ENCODE results near the gene PDPR.
A peak's percentile ranks its signal among the peaks of the same experiment; 100 is the strongest.
"Not testable (repeated sequence)": the region's sequence is repeated elsewhere in the genome, so short reads cannot be mapped to it uniquely, and the experiment has no call there.

The PDPR gene

DNA sequence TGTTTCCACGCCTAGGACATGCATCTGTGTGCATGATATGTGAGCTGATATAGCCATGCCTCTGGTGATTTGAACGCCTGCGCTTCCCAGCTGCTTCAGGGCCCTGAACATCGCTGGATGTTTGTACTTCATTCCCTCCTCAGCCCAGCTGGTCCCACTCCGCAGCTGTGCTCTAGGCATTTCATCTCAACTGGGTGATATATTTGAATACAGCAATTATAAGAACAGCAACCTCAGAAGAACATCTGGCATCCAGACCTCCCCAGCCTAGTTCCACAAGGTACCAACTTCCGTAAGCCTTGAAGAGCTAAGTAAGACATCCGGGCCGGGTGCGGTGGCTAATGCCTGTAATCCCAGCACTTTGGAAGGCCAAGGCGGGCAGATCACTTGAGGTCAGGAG, 52.6 kb downstream of the PDPR start:
- not testable (repeated sequence) for H3K4me1 ChIP-seq (ENCODE audit: control insufficient read depth in 1 of 2, insufficient read depth in 2 of 2, low read length in 2 of 2); H3K27me3 ChIP-seq (ENCODE audit: low read depth, low read length); H3K9me3 ChIP-seq (ENCODE audit: control insufficient read depth in 1 of 2, low read length in 2 of 2); H3K4me3 ChIP-seq (ENCODE audit: low read depth in 1 of 2, low read length in 2 of 2); H3K27ac ChIP-seq (ENCODE audit: low read length)
- H3K36me3 ChIP-seq (ENCODE audit: control insufficient read depth in 1 of 2, insufficient read depth in 2 of 2, low read length in 2 of 2) = peaks cover 2 to 13% of the 10 kb centered on the region in 2 donors

DNA sequence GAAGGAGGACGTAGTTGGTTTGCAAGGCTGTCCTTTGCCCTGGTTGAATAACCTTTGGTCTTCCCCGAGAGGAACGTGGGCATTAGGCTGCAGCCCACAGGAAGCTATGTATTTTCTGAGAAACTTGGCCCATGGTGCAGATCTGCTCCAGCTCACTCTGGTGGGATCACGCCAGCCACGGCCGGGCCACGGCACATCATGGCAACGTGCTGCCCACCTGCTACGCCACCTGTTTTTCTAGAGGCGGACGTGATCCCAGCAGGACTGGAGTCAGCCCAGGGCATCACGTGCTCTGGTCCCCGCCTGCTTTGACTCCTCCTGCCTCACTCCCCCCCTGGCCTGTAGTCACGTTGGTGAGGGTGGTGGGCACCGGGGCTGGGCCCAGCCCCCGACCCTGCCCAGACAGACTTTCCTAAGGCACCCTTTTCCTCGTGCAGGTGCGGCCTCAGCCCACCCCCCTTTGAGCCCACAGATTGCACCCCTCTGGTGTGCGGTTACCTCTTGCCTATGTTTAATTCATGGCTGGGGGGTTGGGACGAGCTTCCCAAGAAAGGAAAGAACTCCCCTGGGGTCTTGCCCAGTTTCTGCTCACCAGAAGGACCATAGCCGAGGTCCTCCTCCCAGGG, 59.2 kb downstream of the PDPR start, which contains the start of gene CLEC18C:
Gene CLEC18C (plus strand): TSS at position 576 of the 626 bp plus-strand sequence. CDS start 492 bp downstream, outside the sequence.
- not testable (repeated sequence) for H3K36me3 ChIP-seq (ENCODE audit: control insufficient read depth in 1 of 2, insufficient read depth in 2 of 2, low read length in 2 of 2); H3K27ac ChIP-seq (ENCODE audit: low read length); H3K9me3 ChIP-seq (ENCODE audit: control insufficient read depth in 1 of 2, low read length in 2 of 2); H3K27me3 ChIP-seq (ENCODE audit: low read depth, low read length); H3K4me3 ChIP-seq (ENCODE audit: low read depth in 1 of 2, low read length in 2 of 2); H3K4me1 ChIP-seq (ENCODE audit: control insufficient read depth in 1 of 2, insufficient read depth in 2 of 2, low read length in 2 of 2)

DNA sequence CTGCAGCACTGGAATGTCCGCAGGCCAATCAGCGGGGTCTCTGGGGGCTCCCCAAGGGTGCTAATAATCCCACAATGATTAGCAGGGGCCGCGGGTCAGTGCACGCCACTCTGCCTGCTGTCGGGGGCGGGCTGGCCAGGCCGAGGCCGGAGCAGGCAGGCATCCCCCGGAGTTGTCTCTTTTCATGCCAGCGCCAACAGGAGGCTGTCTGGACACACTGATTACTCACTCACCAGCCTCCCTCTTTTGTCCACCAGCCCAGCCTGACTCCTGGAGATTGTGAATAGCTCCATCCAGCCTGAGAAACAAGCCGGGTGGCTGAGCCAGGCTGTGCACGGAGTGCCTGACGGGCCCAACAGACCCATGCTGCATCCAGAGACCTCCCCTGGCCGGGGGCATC, 59.8 kb downstream of the PDPR start:
- H3K4me3 ChIP-seq (ENCODE audit: low read depth in 1 of 2, low read length in 2 of 2); H3K4me1 ChIP-seq (ENCODE audit: control insufficient read depth in 1 of 2, insufficient read depth in 2 of 2, low read length in 2 of 2); H3K9me3 ChIP-seq (ENCODE audit: control insufficient read depth in 1 of 2, low read length in 2 of 2); H3K27ac ChIP-seq (ENCODE audit: low read length); H3K36me3 ChIP-seq (ENCODE audit: control insufficient read depth in 1 of 2, insufficient read depth in 2 of 2, low read length in 2 of 2); H3K27me3 ChIP-seq (ENCODE audit: low read depth, low read length): not testable (repeated sequence)

DNA sequence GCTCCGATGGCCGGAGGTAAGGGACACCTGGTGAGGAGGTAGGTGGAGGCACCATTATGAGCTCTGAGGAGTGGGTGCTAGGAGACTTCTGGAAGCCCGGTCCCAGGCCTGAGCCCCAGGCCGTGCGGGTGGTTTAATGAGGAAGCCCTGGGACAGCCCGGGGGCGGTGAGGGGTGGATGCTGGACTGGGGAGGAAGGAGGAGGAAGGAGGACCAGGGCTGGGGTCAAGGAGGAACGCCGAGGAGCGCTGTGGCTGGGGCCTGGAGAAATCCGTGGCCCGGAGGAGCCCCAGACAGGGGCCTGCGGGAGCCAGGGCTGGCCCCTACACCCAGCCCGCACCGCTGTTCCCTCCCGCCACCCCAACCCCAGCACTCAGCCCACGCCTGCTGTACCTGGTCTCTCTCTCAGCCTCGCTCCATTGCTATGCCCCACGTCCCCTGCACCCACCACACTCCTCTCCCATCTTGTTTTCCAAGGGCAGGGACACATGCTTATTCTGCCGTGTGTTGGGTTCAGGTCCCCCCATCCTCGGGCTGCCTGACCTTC, 60.3 kb downstream of the PDPR start:
- not testable (repeated sequence) for H3K4me3 ChIP-seq (ENCODE audit: low read depth in 1 of 2, low read length in 2 of 2); H3K4me1 ChIP-seq (ENCODE audit: control insufficient read depth in 1 of 2, insufficient read depth in 2 of 2, low read length in 2 of 2); H3K27me3 ChIP-seq (ENCODE audit: low read depth, low read length); H3K9me3 ChIP-seq (ENCODE audit: control insufficient read depth in 1 of 2, low read length in 2 of 2); H3K36me3 ChIP-seq (ENCODE audit: control insufficient read depth in 1 of 2, insufficient read depth in 2 of 2, low read length in 2 of 2); H3K27ac ChIP-seq (ENCODE audit: low read length)

DNA sequence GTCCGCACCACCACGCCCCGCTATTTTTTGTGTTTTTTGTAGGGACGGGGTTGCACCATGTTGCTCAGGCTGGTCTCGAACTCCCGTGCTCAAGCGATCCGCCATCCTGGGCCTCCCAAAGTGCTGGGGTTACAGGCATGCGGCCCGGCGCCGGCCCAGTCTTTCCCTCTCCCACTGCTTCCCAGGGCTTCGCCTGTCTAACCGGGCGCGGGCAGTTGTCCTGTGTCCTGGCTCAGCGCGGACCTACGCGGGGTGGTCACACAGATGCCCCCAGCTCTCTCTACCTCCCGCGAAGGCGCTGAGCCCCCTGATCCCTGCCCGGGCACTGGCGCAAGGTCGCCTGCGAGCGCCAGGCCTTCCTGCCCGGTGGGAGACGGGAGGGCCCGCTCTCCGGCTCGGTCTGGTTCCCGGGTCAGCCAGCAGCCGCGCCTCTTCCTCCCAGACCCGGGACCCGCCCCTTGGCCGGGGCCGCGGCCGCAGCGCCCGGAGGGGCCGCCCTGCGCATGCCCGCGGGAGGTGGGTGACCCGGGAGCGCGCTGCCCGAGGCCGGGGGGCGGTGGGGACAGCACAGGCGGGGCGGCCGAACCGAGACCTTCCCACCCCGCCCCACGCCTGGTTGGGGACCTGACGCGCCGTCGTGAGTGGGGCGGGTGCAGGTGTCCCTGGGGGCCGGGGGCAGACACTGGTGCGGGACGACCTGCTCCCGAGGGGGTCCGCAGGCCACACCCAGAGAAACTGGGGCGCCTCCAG, 73.9 kb downstream of the PDPR start:
- not testable (repeated sequence) for H3K36me3 ChIP-seq (ENCODE audit: control insufficient read depth in 1 of 2, insufficient read depth in 2 of 2, low read length in 2 of 2); H3K27ac ChIP-seq (ENCODE audit: low read length); H3K27me3 ChIP-seq (ENCODE audit: low read depth, low read length); H3K9me3 ChIP-seq (ENCODE audit: control insufficient read depth in 1 of 2, low read length in 2 of 2); H3K4me1 ChIP-seq (ENCODE audit: control insufficient read depth in 1 of 2, insufficient read depth in 2 of 2, low read length in 2 of 2)
- H3K4me3 ChIP-seq (ENCODE audit: low read depth in 1 of 2, low read length in 2 of 2) = peak overlapping the region in 1 of 2 donors; percentile 38

DNA sequence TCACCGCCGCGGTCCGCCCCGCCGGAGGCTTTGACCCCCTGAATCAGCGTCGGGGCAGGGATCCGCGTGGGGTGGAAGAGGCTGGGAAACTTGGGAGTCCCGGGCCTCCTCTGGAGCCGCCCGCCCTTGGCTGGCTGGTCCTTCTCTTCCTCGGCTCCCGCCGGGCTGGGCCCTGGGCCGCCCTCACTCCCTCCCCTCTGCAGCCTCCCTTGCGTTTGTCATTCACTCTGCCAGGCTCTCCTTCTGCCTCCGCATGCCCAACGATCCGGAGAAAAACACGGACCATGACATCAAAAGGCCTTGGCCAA, 74.4 kb downstream of the PDPR start:
- H3K27ac ChIP-seq (ENCODE audit: low read length); H3K4me1 ChIP-seq (ENCODE audit: control insufficient read depth in 1 of 2, insufficient read depth in 2 of 2, low read length in 2 of 2); H3K27me3 ChIP-seq (ENCODE audit: low read depth, low read length); H3K9me3 ChIP-seq (ENCODE audit: control insufficient read depth in 1 of 2, low read length in 2 of 2); H3K36me3 ChIP-seq (ENCODE audit: control insufficient read depth in 1 of 2, insufficient read depth in 2 of 2, low read length in 2 of 2): not testable (repeated sequence)
- peak overlapping the region in 1 of 2 donors; percentile 38 for H3K4me3 ChIP-seq (ENCODE audit: low read depth in 1 of 2, low read length in 2 of 2)

DNA sequence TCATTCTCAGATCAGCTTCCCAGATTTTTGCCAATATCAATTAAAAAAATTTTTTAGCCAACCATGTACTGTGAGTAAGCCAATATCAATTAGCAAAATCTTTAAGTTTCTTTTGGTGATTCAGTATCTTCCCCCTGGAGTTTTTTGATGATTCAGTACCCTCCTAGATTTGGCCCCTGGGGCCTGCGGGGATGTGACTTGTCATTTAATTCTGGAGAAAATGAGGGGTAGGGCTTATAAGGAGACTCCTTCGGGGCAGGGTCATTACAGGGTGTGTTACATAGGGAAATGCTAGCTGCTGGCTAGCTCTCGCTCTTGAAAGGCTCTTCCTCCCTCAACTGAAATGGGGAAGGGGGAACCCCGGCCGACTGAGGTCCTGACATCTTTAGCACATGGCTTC, 76.4 kb downstream of the PDPR start:
- H3K27me3 ChIP-seq (ENCODE audit: low read depth, low read length); H3K27ac ChIP-seq (ENCODE audit: low read length); H3K9me3 ChIP-seq (ENCODE audit: control insufficient read depth in 1 of 2, low read length in 2 of 2); H3K4me1 ChIP-seq (ENCODE audit: control insufficient read depth in 1 of 2, insufficient read depth in 2 of 2, low read length in 2 of 2); H3K4me3 ChIP-seq (ENCODE audit: low read depth in 1 of 2, low read length in 2 of 2); H3K36me3 ChIP-seq (ENCODE audit: control insufficient read depth in 1 of 2, insufficient read depth in 2 of 2, low read length in 2 of 2): not testable (repeated sequence)

DNA sequence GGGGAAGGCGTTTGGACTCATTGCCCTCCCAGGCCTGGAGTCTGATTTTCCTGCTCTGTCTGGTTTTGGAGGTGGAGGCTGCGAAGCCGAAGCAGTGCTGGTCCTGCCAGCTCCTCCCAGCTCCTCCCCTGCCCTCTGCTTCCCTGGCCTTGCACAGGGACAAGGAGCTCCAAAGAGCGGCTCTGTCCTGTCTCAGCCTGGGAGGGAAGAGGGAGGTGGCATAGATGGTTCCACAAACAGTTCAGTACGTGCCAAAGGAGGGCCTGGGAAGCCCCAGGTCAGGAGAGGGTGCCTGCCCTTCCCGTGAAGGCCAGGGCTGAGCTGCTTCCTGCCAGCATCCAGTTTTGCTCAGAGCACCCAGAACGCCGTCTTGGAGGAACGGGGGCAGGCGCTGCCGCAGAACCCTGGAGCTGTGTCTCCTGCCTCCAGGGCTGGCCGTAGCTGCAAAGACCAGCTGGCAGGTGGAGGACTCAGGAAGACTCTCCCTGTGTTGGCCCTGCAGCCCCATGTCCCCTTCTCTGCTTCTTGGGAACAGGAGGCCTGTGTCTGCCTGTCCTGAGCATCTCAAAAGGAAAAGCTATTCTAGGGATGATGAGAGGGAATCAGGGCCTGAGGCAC, 82.7 kb downstream of the PDPR start:
- not testable (repeated sequence) for H3K9me3 ChIP-seq (ENCODE audit: control insufficient read depth in 1 of 2, low read length in 2 of 2); H3K27me3 ChIP-seq (ENCODE audit: low read depth, low read length); H3K4me3 ChIP-seq (ENCODE audit: low read depth in 1 of 2, low read length in 2 of 2); H3K36me3 ChIP-seq (ENCODE audit: control insufficient read depth in 1 of 2, insufficient read depth in 2 of 2, low read length in 2 of 2); H3K27ac ChIP-seq (ENCODE audit: low read length); H3K4me1 ChIP-seq (ENCODE audit: control insufficient read depth in 1 of 2, insufficient read depth in 2 of 2, low read length in 2 of 2)

DNA sequence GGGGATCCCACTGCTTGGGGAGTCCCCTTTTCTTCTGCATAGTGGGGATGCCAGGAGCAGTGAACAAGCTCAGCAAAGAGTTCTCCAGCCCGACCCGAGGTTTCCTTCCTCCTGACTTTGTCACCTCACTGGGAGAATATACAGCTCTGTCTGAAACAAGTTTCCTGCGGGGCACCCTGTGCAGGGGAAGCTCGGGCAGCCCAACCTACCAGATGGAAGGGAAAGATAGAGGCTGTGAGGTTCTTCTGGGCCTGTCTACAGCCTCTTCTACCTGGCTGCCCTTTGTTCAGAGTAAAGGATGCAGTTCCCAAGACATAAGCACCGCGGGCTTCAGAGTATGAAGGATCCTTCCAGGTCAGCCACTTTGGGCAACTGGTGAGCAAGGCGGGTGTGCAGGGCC, 83.5 kb downstream of the PDPR start:
- H3K27ac ChIP-seq (ENCODE audit: low read length); H3K4me1 ChIP-seq (ENCODE audit: control insufficient read depth in 1 of 2, insufficient read depth in 2 of 2, low read length in 2 of 2); H3K36me3 ChIP-seq (ENCODE audit: control insufficient read depth in 1 of 2, insufficient read depth in 2 of 2, low read length in 2 of 2); H3K9me3 ChIP-seq (ENCODE audit: control insufficient read depth in 1 of 2, low read length in 2 of 2); H3K27me3 ChIP-seq (ENCODE audit: low read depth, low read length); H3K4me3 ChIP-seq (ENCODE audit: low read depth in 1 of 2, low read length in 2 of 2): not testable (repeated sequence)

DNA sequence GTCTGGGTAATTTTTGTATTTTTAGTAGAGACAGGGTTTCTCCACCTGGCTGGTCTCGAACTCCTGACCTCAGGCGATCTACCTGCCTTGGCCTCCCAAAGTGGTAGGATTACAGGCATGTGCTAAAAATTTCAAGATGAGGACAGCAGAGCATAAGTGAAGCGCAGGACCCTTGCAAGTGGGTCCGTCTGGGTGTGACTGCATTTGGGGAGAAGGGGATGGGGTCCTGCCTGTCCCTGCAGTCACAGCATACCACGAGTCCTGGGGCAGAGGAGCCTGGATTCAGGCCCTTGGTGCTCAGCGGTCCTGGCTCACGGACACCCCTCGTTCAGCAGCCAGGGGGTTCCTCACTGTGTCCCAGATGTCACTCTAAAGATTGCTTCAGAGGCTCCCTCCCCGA, 84.1 kb downstream of the PDPR start:
- not testable (repeated sequence) for H3K27ac ChIP-seq (ENCODE audit: low read length); H3K4me1 ChIP-seq (ENCODE audit: control insufficient read depth in 1 of 2, insufficient read depth in 2 of 2, low read length in 2 of 2); H3K27me3 ChIP-seq (ENCODE audit: low read depth, low read length); H3K9me3 ChIP-seq (ENCODE audit: control insufficient read depth in 1 of 2, low read length in 2 of 2); H3K36me3 ChIP-seq (ENCODE audit: control insufficient read depth in 1 of 2, insufficient read depth in 2 of 2, low read length in 2 of 2); H3K4me3 ChIP-seq (ENCODE audit: low read depth in 1 of 2, low read length in 2 of 2)

DNA sequence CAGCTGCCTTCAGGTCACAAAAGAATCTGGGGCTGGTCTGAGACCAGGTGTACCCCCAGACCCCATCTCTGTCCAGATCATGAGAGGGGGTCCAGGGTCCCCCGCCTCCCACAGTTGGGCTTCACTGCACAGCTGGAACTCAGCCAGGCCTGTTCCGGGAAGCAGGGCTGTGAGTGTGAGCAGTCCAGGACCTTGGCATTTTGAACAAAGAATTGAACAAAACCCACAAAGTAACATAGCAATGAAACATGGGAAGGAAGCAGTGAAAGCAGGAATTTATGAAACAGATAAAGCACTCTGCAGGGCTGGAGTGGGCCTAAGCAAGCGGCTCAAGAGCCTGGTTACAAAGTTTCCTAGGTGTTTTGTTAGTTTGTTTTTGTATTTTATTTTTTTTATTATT, 84.5 kb downstream of the PDPR start:
- H3K36me3 ChIP-seq (ENCODE audit: control insufficient read depth in 1 of 2, insufficient read depth in 2 of 2, low read length in 2 of 2); H3K27ac ChIP-seq (ENCODE audit: low read length); H3K4me3 ChIP-seq (ENCODE audit: low read depth in 1 of 2, low read length in 2 of 2); H3K9me3 ChIP-seq (ENCODE audit: control insufficient read depth in 1 of 2, low read length in 2 of 2); H3K27me3 ChIP-seq (ENCODE audit: low read depth, low read length); H3K4me1 ChIP-seq (ENCODE audit: control insufficient read depth in 1 of 2, insufficient read depth in 2 of 2, low read length in 2 of 2): not testable (repeated sequence)

DNA sequence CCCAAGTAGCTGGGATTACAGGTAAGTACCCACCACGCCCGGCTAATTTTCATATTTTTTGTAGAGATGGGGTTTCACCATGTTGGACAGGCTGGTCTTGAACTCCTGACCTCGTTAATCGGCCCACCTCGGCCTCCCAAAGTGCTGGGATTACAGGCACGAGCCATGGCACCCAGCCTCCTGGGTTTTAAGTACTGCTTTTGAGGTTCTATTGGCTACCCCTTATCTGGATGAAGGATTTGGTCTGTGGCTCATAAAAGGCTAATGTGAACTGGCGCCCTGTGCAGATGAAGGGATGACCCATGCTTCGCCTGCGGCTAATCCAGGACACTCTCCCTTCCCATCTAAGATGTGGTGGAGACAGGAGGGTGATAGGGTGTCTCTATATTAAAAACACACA, 85.0 kb downstream of the PDPR start:
- H3K4me1 ChIP-seq (ENCODE audit: control insufficient read depth in 1 of 2, insufficient read depth in 2 of 2, low read length in 2 of 2); H3K9me3 ChIP-seq (ENCODE audit: control insufficient read depth in 1 of 2, low read length in 2 of 2); H3K27ac ChIP-seq (ENCODE audit: low read length); H3K4me3 ChIP-seq (ENCODE audit: low read depth in 1 of 2, low read length in 2 of 2); H3K36me3 ChIP-seq (ENCODE audit: control insufficient read depth in 1 of 2, insufficient read depth in 2 of 2, low read length in 2 of 2); H3K27me3 ChIP-seq (ENCODE audit: low read depth, low read length): not testable (repeated sequence)
